B cell (primary cell): ENCODE measurements around the gene MAG. TPM values are rescaled to one million over a fixed set of nuclear protein-coding genes. Genes with fewer than 3 reads are reported as not detected.
A peak's percentile ranks its signal among the peaks of the same experiment; 100 is the strongest.

Source experiments
- ATAC-seq: fragments of 200-7000 bp; cut with Tn5 transposase; one replicate; pipeline ENCODE4 v1.10.0; 2021; ENCODE audit warnings: low read depth, mild to moderate bottlenecking, moderate number of reproducible peaks, moderate library complexity
- CTCF ChIA-PET: fragments of 350-600 bp; sonication (Branson Sonifier 250); formaldehyde crosslinking; loops from one replicate; lab custom pipeline; 2021; ENCODE audit warnings: antibody characterized with exemption, inconsistent platforms; lab: Charles Lee
- POLR2A ChIA-PET: fragments of 350-600 bp; sonication (Branson Sonifier 250); formaldehyde crosslinking; loops from one replicate; lab custom pipeline; 2021; ENCODE audit warnings: antibody characterized with exemption; lab: Charles Lee
- DNase-seq: peaks from one replicate; pipeline ENCODE4 v3.0.0; 2013
- H2AFZ ChIP-seq: 2 replicates; pipeline ENCODE4 v1.6.1; 2012; ENCODE audit warnings: mild to moderate bottlenecking, low read depth, low read length; ENCODE audit not compliant: insufficient read depth, poor library complexity, severe bottlenecking
- H3K27ac ChIP-seq, 2 donors: 1 replicate in 1 of 2; 2 replicates in 1 of 2; pipeline ENCODE4 v1.5.1; 2012 to 2013; ENCODE audit warnings: low read length in 2 of 2, mild to moderate bottlenecking in 2 of 2, moderate library complexity in 1 of 2
- H3K27me3 ChIP-seq, 4 experiments: fragments of 200-600 bp in 1 of 4; sonication (generic) in 1 of 4; replicated peaks in 1 of 4; 1 replicate in 2 of 4; 2 replicates in 2 of 4; pipeline versions ENCODE4 v1.6.1 to v1.7.0; 2013 to 2016; ENCODE audit warnings: low read length in 3 of 4, mild to moderate bottlenecking in 2 of 4, mixed read lengths in 1 of 4, moderate library complexity in 1 of 4; ENCODE audit not compliant: insufficient read depth in 4 of 4, control insufficient read depth in 3 of 4; ENCODE audit errors: control extremely low read depth in 1 of 4
- H3K36me3 ChIP-seq, 2 experiments: replicated peaks in 1 of 2; 1 replicate in 1 of 2; 2 replicates in 1 of 2; pipeline versions ENCODE4 v1.6.1 to v1.7.1; 2013; ENCODE audit warnings: low read length in 1 of 2; ENCODE audit not compliant: insufficient read depth in 2 of 2, control insufficient read depth in 1 of 2; ENCODE audit errors: control extremely low read depth in 1 of 2, extremely low read depth in 1 of 2
- H3K4me1 ChIP-seq, 2 donors: fragments of 200-600 bp in 1 of 2; sonication (generic) in 1 of 2; 1 replicate in 1 of 2; 2 replicates in 1 of 2; pipeline versions ENCODE4 v1.5.1 to v1.6.1; 2013 to 2017; ENCODE audit warnings: low read length in 2 of 2; ENCODE audit not compliant: control insufficient read depth in 2 of 2, insufficient read depth in 2 of 2
- H3K4me2 ChIP-seq: replicated peaks from 2 replicates; pipeline ENCODE3; 2012; ENCODE audit warnings: mild to moderate bottlenecking, low read depth, low read length; ENCODE audit not compliant: poor library complexity, severe bottlenecking
- H3K4me3 ChIP-seq, 5 experiments: fragments of 200-600 bp in 1 of 5; sonication (generic) in 1 of 5; 1 replicate in 3 of 5; 2 replicates in 2 of 5; pipeline versions ENCODE4 v1.5.1 to v1.7.0; 2011 to 2016; ENCODE audit warnings: low read length in 4 of 5, mild to moderate bottlenecking in 4 of 5, low read depth in 2 of 5, control low read depth in 1 of 5, moderate library complexity in 1 of 5; ENCODE audit not compliant: insufficient read depth in 1 of 5; ENCODE audit errors: control extremely low read depth in 1 of 5, extremely low read depth in 1 of 5
- H3K79me2 ChIP-seq: fragments of 200-600 bp; sonication (generic); one replicate; pipeline ENCODE4 v1.6.0; 2016; ENCODE audit warnings: low read length; ENCODE audit not compliant: control insufficient read depth, insufficient read depth
- H3K9ac ChIP-seq: fragments of 200-600 bp; sonication (generic); 2 replicates; pipeline ENCODE4 v1.6.1; 2017; ENCODE audit warnings: mild to moderate bottlenecking, low read length, moderate library complexity
- H3K9me3 ChIP-seq, 3 donors: one replicate each; pipeline versions ENCODE4 v1.6.1 to v1.7.1; 2013; ENCODE audit warnings: low read length in 2 of 3; ENCODE audit not compliant: control insufficient read depth in 2 of 3, insufficient read depth in 1 of 3; ENCODE audit errors: control extremely low read depth in 1 of 3
- H4K20me1 ChIP-seq: 2 replicates; pipeline ENCODE4 v1.6.0; 2012; ENCODE audit warnings: mild to moderate bottlenecking, low read length; ENCODE audit not compliant: insufficient read depth, control insufficient read depth, poor library complexity, severe bottlenecking
- H3K27ac Mint-ChIP-seq: one replicate; pipeline ENCODE4 v1.8.0; 2021; ENCODE audit warnings: mixed read lengths
- H3K27me3 Mint-ChIP-seq: one replicate; pipeline ENCODE4 v1.8.0; 2021; ENCODE audit warnings: mixed read lengths
- H3K4me1 Mint-ChIP-seq: one replicate; pipeline ENCODE4 v1.8.0; 2021; ENCODE audit warnings: mixed read lengths
- H3K4me3 Mint-ChIP-seq: one replicate; pipeline ENCODE4 v1.8.0; 2021; ENCODE audit warnings: mixed read lengths
- H3K9me3 Mint-ChIP-seq: one replicate; pipeline ENCODE4 v1.8.0; 2022; ENCODE audit warnings: mixed read lengths; ENCODE audit not compliant: insufficient read depth
- CTCF ChIP-seq: fragments of 200-600 bp; IDR thresholded peaks from one replicate; pipeline ENCODE4 v1.8.0; 2022; ENCODE audit warnings: antibody characterized with exemption, mild to moderate bottlenecking
- EZH2 ChIP-seq: IDR thresholded peaks from 2 replicates; pipeline ENCODE4 v1.6.1; 2012; ENCODE audit warnings: borderline replicate concordance, low read depth, mild to moderate bottlenecking, moderate library complexity, low read length; ENCODE audit not compliant: insufficient read depth, poor library complexity, severe bottlenecking
- WGBS: methylation state at CpG from one replicate; pipeline ENCODE4 v1.1.5; 2013; ENCODE audit warnings: missing lambda C conversion rate; ENCODE audit not compliant: insufficient coverage; 5-methylcytosine and 5-hydroxymethylcytosine counted together
- intact Hi-C: fragments of 100-400 bp; cut with micrococcal nuclease; formaldehyde crosslinking; loops from one replicate; pipeline ENCODE4 v1.10.0; 2022
- polyA plus RNA-seq: library from polyadenylated mRNA; depleted of rRNA; stranded (reverse); fragments of >200 nt; gene quantifications from 2 replicates; pipeline ENCODE4 v1.2.3, GENCODE V29; 2012
- total RNA-seq, 2 donors: library from RNA; stranded (reverse); fragments of 120-200 nt in 1 of 2; gene quantifications; 1 replicate in 1 of 2; 2 replicates in 1 of 2; pipeline versions ENCODE4 v1.2.3 to v1.2.4, GENCODE V29; 2013 to 2022

Gene MAG
- total and polyA plus RNA-seq, 2 donors (not counting 1 experiment from before 2014, with no cell fraction given), result 0.12 to 0.58 TPM

DNA sequence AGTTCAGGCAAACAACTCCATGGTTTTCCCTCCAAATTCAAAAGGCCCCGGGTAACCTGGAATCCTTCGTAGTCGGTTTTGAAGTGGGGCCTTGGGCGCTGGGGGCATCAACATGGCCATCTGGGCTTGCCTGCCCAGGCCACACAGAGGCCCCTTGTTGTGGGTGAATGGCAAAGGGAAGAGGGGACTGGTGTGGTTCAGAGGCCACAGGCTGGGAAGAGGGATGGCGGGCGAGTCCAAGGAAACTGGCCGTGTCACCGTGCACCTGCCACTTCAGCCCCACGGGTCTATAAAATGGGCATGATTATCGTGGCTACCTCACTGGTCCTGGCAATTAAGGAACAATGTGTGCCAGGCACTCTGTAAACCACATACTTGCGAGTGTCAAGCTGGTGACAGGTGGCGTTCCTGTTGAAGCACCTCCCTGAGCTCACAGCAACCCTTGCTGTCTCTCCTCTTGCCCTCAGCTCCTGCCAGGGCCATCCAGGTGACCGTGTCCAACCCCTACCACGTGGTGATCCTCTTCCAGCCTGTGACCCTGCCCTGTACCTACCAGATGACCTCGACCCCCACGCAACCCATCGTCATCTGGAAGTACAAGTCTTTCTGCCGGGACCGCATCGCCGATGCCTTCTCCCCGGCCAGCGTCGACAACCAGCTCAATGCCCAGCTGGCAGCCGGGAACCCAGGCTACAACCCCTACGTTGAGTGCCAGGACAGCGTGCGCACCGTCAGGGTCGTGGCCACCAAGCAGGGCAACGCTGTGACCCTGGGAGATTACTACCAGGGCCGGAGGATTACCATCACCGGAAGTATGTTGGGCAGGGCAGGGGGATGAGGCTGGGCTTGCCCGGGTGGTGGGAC, 41.9 kb upstream of the MAG start:
- Histone ChIP-seq H2AFZ (no peak overlapping the region), H4K20me1 (peaks cover 5% of the 10 kb centered on the region), H3K79me2 (no peaks in the 10 kb centered on the region), H3K27me3 (peaks cover 0 to 6% (median 0%) of the 10 kb centered on the region in 4 experiments), H3K36me3 (peaks cover 0 to 5% of the 10 kb centered on the region in 2 experiments), H3K9me3 (peaks cover 0 to 2% (median 0%) of the 10 kb centered on the region in 3 donors), H3K27ac (peak overlapping the region in 1 of 2 donors; percentile 86), H3K4me2 (peak overlapping the region; percentile 97), H3K4me3 (peak overlapping the region in 1 of 5 experiments; percentile 76), H3K4me1 (peaks cover 13 to 30% of the 10 kb centered on the region in 2 donors), H3K9ac (no peak overlapping the region)
- POLR2A ChIA-PET, result interaction anchor here (1.2 to 1.3 kb wide), 2 partner anchors 45 to 98 kb away, joined by 3 read pairs; partner anchors contain the start of gene FFAR1
- Mint-ChIP-seq H3K9me3 (no peaks in the 10 kb centered on the region), H3K27ac (peak overlapping the region; percentile 98), H3K4me1 (peaks cover 26% of the 10 kb centered on the region), H3K4me3 (peak overlapping the region; percentile 89), H3K27me3 (peaks cover 3% of the 10 kb centered on the region)
- no peak for ATAC-seq
- peak; percentile 50 for DNase-seq
- intact Hi-C loops, result loop anchor here (2.0 kb wide), 2 partner anchors 43 to 95 kb away; partner anchors contain the start of gene FXYD5
- TF ChIP-seq CTCF (no peak), EZH2 (no peak)
- WGBS, result 94% methylated on average over 34 of the region's 34 CpGs
- CTCF ChIA-PET, result interaction anchor here (0.5 to 1.7 kb wide), 6 partner anchors 10 to 218 kb away, joined by 3 to 4 read pairs (median 4); no protein-coding TSS in a partner anchor
